ENCODE results near the gene AEBP1.

Gene AEBP1

DNA sequence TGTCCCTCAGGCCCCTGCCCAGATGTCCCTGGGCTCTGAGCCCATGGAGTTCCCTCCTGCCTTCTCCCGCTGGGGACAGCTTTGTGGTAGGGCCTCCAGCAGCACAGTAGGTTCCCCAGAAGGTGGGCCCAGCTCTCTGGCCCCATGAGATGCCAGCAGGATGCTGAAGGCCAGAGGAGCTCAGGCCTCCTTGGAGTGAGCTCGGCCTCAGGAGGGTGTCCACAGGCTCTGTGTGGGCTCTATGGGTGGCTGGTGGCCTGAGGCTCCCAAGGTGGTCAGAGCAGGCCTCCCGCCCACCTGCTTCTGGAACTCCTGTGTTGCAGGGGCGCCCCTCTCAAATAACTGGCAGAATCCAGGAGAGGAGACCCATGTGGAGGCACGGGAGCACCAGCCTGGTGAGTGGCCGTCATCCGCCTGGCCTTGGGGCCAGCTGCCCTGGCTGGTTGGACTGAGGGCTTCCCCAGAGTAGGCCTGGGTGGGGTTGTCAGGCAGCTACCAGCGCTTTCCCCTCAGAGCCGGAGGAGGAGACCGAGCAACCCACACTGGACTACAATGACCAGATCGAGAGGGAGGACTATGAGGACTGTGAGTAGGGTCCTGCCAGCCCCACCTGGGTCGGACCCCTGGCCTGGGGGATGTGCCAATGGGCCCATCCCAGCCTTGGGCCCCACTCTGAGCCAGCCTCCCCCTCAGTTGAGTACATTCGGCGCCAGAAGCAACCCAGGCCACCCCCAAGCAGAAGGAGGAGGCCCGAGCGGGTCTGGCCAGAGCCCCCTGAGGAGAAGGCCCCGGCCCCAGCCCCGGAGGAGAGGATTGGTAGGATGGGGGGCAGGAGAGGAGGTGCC lies 3.2 kb downstream of the AEBP1 start:
- in situ Hi-C loops (cut with HindIII; ENCODE audit: low sequenced_read_pairs): no loop called here
- TF ChIP-seq, protein P1, sequence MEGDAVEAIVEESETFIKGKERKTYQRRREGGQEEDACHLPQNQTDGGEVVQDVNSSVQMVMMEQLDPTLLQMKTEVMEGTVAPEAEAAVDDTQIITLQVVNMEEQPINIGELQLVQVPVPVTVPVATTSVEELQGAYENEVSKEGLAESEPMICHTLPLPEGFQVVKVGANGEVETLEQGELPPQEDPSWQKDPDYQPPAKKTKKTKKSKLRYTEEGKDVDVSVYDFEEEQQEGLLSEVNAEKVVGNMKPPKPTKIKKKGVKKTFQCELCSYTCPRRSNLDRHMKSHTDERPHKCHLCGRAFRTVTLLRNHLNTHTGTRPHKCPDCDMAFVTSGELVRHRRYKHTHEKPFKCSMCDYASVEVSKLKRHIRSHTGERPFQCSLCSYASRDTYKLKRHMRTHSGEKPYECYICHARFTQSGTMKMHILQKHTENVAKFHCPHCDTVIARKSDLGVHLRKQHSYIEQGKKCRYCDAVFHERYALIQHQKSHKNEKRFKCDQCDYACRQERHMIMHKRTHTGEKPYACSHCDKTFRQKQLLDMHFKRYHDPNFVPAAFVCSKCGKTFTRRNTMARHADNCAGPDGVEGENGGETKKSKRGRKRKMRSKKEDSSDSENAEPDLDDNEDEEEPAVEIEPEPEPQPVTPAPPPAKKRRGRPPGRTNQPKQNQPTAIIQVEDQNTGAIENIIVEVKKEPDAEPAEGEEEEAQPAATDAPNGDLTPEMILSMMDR (IDR thresholded peaks at IDR 0.05; ENCODE audit: low read depth, low read length): no peak
- no peak for DNase-seq (ENCODE audit: low read depth, low spot score)
- no peak overlapping the region for H3K4me3 ChIP-seq (ENCODE audit: low read depth, low read length)

DNA sequence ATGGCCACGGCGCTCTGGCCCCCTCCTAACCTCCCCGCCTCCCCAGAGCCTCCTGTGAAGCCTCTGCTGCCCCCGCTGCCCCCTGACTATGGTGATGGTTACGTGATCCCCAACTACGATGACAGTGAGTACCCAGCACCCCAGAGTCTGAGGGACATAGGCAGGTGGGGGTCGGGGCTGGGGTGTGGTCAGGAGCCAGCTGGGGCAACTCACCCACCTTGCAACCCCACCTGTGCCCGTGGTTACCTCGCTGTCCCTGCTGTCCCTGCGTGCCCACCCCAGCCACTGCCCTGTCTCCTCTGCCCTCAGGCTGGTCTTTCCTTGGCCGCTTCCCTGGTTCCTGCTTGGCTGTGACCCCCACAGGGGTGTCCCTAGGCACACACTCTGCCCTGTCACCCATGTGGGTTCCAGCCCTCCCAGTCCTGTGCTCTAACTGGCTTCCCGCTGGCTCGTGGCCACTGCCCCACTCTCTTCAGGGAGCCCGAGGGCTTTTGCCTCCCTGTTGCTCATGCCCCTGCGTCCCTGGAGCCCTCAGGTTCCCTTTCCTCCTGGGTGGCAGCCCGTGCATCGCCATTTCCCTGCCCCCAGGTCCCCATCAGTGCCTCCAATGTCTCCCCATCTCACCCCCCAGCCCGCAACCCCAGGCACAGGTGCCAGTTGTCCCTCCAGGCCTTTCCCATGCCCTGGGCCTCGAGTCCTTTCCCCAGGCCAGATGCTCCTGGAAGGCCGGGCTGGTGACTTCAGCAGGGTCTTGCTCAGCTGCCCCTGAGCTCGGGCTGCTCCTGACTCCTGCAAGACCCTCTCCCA lies 4.0 kb downstream of the AEBP1 start:
- DNase-seq (ENCODE audit: low read depth, low spot score): no peak
- in situ Hi-C loops (cut with HindIII; ENCODE audit: low sequenced_read_pairs): no loop called here
- no peak overlapping the region for H3K4me3 ChIP-seq (ENCODE audit: low read depth, low read length)
- TF ChIP-seq, protein P1 (IDR thresholded peaks at IDR 0.05; ENCODE audit: low read depth, low read length): no peak

DNA sequence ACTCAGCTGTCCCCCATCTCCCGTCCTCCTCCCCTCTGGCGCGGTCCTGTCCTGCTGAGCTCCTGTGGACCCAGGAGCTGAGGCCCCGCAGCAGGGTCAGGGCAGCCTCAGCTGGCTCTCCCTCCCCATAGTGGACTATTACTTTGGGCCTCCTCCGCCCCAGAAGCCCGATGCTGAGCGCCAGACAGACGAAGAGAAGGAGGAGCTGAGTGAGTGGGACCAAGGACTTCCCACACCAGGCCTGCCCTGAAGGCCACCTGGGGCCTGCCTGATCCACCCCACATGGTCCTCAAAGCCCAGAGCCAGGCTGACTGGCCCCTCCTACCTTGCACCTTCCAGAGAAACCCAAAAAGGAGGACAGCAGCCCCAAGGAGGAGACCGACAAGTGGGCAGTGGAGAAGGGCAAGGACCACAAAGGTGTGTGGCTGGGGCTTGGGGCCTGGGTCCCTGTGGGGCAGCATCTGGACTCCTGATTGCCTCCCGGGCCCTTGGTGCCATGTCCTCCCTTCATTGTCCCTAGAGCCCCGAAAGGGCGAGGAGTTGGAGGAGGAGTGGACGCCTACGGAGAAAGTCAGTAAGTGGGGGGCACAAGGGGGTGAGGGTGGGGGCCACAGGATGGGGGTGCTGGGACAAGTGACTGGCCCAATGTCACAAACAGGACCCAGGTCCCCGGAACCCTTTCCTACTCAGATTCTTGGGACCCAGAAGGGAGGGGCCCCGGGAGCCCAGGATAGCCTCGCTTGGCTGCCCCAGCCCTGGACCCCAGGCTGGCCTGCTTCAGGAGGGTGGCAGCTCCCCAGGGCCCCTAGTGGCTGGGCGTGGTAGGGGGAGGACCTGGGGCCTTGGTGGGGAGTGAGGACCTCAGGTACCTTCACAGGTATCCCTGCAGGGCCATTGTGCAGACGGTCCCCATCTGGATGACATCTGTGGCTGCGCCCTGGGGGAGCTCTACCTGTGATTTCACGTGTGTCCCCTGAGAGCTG lies 4.9 kb downstream of the AEBP1 start:
- no peak for DNase-seq (ENCODE audit: low read depth, low spot score)
- TF ChIP-seq, protein P1 (IDR thresholded peaks at IDR 0.05; ENCODE audit: low read depth, low read length): no peak
- H3K4me3 ChIP-seq (ENCODE audit: low read depth, low read length): no peak overlapping the region
- in situ Hi-C loops (cut with HindIII; ENCODE audit: low sequenced_read_pairs): no loop called here

DNA sequence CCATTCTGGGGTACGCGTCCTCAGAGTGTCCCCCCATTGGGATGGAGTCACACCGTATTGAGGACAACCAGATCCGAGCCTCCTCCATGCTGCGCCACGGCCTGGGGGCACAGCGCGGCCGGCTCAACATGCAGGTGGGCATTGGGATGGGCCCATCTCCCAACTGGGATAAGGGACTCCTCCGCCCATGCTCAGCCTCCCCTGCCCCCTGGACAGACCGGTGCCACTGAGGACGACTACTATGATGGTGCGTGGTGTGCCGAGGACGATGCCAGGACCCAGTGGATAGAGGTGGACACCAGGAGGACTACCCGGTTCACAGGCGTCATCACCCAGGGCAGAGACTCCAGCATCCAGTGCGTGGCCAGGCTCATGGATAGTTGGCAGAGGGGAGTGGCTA lies 5.8 kb downstream of the AEBP1 start:
- TF ChIP-seq, protein P1 (IDR thresholded peaks at IDR 0.05; ENCODE audit: low read depth, low read length): no peak
- in situ Hi-C loops (cut with HindIII; ENCODE audit: low sequenced_read_pairs): no loop called here
- no peak for DNase-seq (ENCODE audit: low read depth, low spot score)
- H3K4me3 ChIP-seq (ENCODE audit: low read depth, low read length): no peak overlapping the region

DNA sequence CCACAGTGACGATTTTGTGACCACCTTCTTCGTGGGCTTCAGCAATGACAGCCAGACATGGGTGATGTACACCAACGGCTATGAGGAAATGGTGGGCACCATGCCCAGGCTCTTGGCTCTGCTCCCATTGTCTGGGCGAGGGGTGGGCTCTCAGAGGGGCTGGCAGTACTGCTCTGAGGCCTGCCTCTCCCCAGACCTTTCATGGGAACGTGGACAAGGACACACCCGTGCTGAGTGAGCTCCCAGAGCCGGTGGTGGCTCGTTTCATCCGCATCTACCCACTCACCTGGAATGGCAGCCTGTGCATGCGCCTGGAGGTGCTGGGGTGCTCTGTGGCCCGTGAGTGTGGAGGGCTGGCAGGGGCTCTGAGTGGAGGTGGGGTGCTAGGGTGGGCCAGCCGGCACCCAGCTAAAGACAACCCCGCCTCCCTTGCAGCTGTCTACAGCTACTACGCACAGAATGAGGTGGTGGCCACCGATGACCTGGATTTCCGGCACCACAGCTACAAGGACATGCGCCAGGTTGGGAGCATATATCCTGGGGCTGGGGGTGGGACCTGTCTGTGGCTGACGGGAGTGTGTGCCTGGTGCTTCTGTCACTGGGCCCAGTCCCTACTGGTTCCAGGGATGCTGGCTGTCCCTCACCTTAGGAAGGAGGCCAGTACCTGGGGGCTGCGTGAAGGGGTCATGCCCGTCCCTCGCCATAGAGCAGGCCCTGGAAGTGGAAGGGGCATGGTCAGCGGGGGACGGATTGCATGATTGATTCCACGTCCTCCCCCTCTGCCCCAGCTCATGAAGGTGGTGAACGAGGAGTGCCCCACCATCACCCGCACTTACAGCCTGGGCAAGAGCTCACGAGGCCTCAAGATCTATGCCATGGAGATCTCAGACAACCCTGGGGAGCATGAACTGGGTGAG lies 6.8 kb downstream of the AEBP1 start:
- no peak overlapping the region for H3K4me3 ChIP-seq (ENCODE audit: low read depth, low read length)
- TF ChIP-seq, protein P1 (IDR thresholded peaks at IDR 0.05; ENCODE audit: low read depth, low read length): no peak
- DNase-seq (ENCODE audit: low read depth, low spot score): no peak
- in situ Hi-C loops (cut with HindIII; ENCODE audit: low sequenced_read_pairs): no loop called here
